ENCODE measurements around the gene ENG.
"Not testable (repeated sequence)": the region's sequence is repeated elsewhere in the genome, so short reads cannot be mapped to it uniquely, and the experiment has no call there.

ENG gene

GRCh38 chr9:127878652-127879390 is 24.4 kb upstream of the ENG start:
- in situ Hi-C loops (cut with MboI; ENCODE audit: low sequenced_read_pairs): no loop called here

GRCh38 chr9:127878001-127878651 is 23.7 kb upstream of the ENG start:
- in situ Hi-C loops (cut with MboI; ENCODE audit: low sequenced_read_pairs): no loop called here

- in situ Hi-C loops (cut with MboI; ENCODE audit: low sequenced_read_pairs): no loop called here
Observed at GRCh38 chr9:127877566-127877998, 23.1 kb upstream of the ENG start, which contains the start of gene AK1. Gene AK1, minus strand, starts transcription at chr9:127877675. Its CDS starts 3,058 bp downstream, at chr9:127874617.

- in situ Hi-C loops (cut with MboI; ENCODE audit: low sequenced_read_pairs): no loop called here
Observed at GRCh38 chr9:127876764-127877562, 22.5 kb upstream of the ENG start.

DNA sequence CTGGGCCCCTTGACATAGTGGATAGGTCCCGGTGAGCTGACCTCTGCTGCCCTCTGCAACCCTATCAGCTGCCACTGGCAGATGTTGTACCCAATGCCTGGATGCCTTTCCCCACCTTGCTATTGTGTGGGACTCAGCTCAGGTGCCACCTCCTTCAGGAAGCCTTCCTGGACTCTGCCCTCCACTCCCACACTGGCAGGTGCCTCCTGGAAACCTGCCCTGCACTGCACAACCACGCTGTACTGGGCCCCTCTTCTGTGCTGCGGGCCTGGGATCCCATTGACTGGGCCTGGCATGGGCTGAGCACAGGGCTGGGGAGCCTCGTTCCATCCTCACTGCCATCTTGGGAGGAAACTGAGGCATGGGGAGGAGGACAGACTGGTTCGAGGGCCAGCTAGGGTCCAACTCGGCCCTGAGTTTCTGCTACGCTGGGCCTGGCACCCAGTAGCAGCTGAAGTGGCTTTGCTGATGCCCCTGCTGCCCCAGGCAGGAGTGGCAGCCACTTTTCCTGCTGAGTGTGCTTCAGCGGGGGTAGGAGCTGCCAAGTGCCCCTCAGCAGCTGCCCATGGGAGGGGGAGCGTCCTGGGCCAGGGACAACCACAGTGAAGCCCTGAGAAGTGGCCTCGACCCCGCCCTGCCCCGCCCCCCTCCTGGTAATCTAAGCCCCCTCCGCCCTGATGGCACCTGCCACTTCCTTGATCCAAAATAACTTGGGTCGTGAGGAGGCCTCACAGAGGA is 21.7 kb upstream of the ENG start:
- in situ Hi-C loops (cut with MboI; ENCODE audit: low sequenced_read_pairs): no loop called here

DNA sequence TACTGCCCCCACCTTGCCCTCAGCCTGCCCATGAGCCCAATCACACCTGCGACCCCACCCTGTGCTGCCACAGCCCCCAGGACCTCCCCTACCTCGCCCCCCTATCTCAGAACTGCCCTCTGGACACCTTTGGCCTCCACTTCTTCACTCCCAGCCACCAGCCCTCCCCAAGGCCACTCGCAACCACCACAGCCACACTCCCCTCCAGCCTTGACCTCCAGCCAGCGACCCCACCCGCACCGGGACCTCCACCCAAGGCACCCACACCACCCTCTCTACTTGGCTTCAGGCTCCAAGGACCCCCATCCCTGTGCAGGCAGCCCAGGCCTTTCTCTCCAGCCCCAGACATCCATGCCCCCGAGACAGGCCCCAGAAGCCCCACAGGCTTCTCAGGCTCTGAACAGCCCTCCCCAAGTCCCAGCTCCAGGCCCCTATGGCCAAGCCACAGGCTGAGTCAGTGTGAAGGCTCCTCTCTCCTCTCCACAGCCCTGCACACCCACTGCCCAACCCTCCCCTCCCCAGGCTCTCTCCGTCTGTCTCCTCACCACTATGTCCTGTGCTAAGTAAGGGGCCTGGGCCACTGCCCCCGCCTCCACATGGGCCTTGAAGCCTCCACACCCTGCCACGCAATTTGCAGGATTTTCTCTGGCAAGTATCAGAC is 21.0 kb upstream of the ENG start:
- in situ Hi-C loops (cut with MboI; ENCODE audit: low sequenced_read_pairs): no loop called here

DNA sequence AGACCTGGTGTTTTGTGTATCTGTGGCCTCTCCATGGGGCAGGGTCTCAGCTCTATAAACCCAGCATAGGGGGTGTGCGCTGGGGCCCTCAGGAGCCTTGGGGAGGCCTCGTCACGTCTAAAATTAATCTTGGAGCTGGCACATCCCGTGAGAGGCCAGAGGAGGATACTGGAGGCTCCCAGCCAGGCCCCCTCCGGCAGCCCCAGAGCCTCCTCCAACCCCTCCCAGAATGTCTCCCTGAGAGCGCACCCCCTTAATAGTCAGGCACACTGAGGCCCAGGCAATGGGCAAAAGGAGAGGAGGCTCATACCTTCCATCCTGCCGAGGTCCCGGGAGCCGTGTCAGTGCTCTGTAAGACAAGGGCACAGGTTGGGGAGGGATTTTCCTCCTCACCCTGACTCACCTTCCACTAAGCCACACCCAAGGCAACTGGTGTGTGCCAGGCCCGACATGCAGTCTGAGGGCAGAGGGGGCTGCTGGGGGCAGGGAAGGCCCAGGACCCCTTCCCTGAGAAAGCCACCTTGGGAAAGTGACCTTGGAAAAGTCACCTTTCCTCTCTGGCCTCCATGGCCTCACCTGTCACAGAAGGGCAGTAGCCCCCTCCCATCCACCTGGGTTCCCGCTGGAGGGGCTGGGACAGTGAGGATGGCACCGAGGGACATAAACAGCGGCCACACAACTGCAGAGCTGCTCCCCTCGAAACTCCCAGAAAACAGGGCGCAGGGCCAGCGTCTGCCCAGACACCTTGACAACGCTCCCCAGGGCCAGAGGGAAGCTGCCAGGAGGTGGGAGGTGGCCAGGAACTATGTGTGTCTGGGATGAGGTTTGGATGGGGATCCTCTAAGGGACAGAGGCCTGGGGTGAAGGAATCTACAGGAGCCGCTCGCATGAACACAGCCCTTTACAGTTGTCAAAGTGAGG is 20.1 kb upstream of the ENG start:
- in situ Hi-C loops (cut with MboI; ENCODE audit: low sequenced_read_pairs): no loop called here

DNA sequence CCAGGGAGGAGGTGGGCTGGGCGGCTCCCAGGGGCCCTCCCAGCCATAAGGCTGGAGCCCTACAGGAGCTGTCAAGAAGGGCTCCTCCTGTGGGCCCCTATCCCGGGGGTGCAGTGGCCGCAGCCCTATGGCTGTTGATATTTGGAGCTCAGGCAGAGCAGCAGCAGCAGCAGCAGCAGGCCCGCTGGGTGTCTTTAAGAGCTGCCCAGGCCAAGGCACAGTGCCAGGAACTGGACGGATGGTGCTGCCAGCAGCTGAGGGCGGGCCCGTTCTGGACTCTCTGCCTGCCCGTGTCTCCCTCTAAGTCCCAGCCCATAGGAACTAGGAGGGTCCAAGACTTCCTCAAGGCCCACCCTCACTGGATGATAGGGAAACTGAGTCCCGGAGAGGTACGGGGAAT is 19.4 kb upstream of the ENG start:
- in situ Hi-C loops (cut with MboI; ENCODE audit: low sequenced_read_pairs): no loop called here

DNA sequence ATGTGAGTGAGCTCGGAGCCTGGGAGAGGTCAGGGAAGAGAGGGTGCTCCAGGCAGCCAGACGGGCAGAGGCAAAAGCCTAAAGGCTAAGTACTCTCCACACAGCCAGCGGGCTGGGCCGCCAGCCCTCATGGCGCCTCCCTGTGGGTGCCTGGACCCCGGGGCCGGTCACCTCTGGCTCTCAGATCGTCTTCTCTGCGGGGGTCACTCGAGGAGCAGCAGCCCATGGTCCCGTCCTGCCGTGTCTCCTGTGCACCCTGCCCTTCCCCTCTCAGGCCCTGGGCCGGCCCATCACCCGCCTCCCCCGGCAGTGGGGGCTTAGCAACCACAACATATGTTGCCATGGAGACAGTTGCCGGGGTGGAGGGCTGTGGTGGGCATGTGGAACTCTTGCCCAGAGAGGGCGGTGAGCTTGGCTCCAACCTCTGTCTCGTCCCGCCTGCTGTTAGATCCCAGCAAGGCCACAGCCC is 18.8 kb upstream of the ENG start:
- in situ Hi-C loops (cut with MboI; ENCODE audit: low sequenced_read_pairs): no loop called here

DNA sequence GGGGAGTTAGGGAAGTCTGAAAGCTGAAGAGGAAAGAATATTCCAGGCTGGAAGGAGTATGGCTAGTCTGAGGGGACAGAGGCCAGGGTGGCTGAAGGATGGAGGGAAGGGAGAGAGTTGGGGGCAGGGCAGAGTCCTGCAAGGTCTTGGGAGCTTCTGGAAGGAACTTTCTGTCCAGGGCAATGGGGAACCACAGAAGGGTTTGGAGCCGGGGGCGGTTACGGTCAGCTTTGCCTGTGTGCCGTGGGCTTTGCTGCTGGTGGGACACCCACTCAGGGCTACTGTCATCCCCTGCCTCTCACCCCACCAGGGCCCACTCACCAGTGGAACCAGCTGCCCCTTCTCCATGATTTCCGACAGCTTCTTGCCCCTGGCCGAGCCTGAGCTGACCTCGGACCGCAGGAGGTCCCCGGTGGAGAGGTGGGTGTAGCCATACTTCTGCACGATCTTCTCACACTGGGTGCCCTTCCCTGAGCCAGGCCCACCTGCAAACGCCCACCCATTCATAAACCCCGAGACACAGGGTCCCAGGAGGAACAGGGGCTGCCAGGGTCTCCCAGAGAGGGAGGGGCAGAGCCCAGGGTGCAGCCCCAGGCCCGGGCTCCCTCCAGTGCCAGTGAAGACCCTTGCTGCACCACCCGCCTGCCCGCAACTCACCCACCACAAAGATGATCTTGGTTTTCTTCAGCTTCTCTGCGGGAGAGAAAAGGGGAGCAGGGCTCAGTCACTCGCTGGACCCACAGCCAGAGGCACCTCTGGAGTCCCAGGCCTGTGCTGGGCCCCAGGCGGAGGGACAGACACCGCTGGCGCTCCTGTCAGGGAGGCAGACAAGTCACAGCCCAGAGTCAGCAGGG is 18.1 kb upstream of the ENG start:
- in situ Hi-C loops (cut with MboI; ENCODE audit: low sequenced_read_pairs): no loop called here

GRCh38 chr9:127871531-127871930 is 17.1 kb upstream of the ENG start:
- in situ Hi-C loops (cut with MboI; ENCODE audit: low sequenced_read_pairs): no loop called here

- in situ Hi-C loops (cut with MboI; ENCODE audit: low sequenced_read_pairs): no loop called here
Observed at GRCh38 chr9:127870887-127871286, 16.4 kb upstream of the ENG start.

DNA sequence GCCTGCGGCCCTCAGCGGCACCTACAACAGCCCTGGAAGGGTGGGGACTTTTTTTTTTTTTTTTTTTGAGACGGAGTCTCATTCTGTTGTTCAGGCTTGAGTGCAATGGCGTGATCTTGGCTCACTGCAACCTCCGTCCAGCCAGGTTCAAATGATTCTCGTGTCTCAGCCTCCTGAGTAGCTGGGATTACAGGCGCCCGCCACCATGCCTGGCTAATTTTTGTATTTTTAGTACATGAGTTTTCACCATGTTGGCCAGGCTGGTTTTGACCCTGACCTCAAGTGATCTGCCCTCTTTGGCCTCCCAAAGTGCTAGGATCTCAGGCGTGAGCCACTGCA is 15.7 kb upstream of the ENG start:
- in situ Hi-C loops (cut with MboI; ENCODE audit: low sequenced_read_pairs): not testable (repeated sequence)

GRCh38 chr9:127869310-127870152 is 15.1 kb upstream of the ENG start:
- in situ Hi-C loops (cut with MboI; ENCODE audit: low sequenced_read_pairs): no loop called here

DNA sequence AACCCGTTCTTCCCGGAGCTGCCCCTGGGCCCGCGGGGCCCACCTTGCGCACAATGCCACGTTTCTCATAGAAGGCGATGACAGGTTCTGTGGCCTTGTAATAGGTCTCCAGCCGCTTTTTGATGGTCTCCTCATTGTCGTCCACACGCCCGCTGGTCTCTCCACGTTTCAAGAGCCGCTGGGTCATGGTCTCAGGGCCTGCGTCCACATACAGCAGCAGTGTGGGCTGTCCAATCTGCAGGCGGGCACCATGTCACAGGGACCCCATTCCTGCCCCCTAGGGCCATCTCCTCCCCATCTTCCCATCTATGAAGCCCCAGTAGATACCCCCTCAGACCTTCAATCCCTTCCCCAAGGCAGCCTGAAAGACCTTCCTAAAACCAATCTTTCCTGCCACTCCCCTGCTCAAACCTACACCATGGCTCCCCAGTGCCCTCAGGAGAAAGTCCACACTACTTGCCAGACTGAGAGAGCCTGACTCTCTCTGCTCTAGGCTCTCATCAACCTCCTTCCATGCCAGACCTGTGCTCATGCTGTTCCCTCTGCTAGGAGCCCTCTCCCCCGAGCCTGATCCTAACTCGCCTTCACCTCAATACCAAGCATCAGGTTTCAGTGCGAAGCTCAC is 13.9 kb upstream of the ENG start:
- in situ Hi-C loops (cut with MboI; ENCODE audit: low sequenced_read_pairs): no loop called here

DNA sequence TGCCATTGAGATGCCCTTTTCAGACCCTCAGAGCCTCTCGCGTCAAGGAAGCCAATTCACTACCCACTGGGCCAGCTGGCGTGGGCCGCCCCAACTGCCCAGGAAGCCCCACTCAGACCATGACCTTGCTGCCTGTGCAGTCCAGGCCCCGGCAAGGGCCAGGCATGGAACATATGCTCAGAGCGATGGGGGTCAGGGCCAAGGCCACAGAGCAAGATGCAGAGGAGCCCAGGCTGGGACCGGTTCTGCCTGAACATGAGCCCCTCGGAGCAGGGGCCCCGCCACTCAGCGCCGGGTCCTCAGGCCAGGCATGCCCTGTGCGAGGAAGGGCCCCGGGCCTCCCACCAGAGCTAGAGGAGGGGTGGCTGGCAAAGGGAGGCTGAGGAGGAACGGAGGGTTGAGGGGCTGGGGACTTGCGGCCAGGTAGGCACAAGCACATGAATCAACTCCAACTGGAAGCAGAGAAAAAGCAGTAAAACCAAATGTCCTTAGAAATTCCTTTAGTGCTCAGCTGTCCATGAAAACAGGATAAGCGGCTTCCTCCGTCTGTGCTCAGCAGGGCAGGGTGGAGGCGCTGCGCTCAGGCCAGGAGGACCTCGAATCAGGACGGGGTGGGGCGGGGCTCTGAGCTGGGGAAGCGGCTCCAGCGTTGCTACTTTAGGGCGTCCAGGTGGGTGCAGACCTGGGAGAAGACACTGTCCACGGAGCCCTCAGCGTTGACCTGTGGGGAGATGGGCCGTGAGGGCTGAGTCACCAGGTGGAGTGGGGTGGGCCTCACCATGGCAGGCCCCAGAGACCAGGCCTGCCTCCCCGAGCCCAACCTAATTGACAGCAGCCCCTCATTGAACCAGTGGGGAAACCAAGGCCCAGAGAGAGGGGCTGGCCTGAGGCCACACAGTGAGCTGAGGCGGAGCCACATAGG is 13.2 kb upstream of the ENG start:
- in situ Hi-C loops (cut with MboI; ENCODE audit: low sequenced_read_pairs): no loop called here

Measured in hTERT RPE-1 (cell line).